ENCODE measurements around the gene UBE2U. TPM values are rescaled to one million over a fixed set of nuclear protein-coding genes. Genes with fewer than 3 reads are reported as not detected.

Gene UBE2U
- total RNA-seq, 1 donor from 2014 or later = not detected

- ATAC-seq (no peak), DNase-seq (no peak)
- intact Hi-C loops (cut with DNase I) = no loop called here
- Histone ChIP-seq H3K36me3 (no peaks in the 10 kb centered on the region), H3K4me3 (no peak overlapping the region), H3K9me3 (no peaks in the 10 kb centered on the region), H3K27ac (no peak overlapping the region), H3K4me1 (no peaks in the 10 kb centered on the region), H3K27me3 (ENCODE audit: low read depth) (no peaks in the 10 kb centered on the region)
- TF ChIP-seq CTCF (IDR thresholded peaks at IDR 0.05) = no peak
These were observed 76.6 kb downstream of the UBE2U start for GRCh38 chr1:64280001-64280400.

GRCh38 chr1:64282351-64282750 is 78.9 kb downstream of the UBE2U start:
- no peak for ATAC-seq
- DNase-seq = peak; percentile 46
- H3K4me1 ChIP-seq = no peaks in the 10 kb centered on the region
- TF ChIP-seq CTCF (IDR thresholded peaks at IDR 0.05) = no peak
- H3K36me3 ChIP-seq = no peaks in the 10 kb centered on the region
- intact Hi-C loops (cut with DNase I) = no loop called here
- no peaks in the 10 kb centered on the region for H3K9me3 ChIP-seq
- no peaks in the 10 kb centered on the region for H3K27me3 ChIP-seq (ENCODE audit: low read depth)
- no peak overlapping the region for H3K27ac ChIP-seq
- H3K4me3 ChIP-seq = no peak overlapping the region

- no peak for DNase-seq
- no peak overlapping the region for H3K27ac ChIP-seq
- H3K4me3 ChIP-seq = no peak overlapping the region
- TF ChIP-seq CTCF (IDR thresholded peaks at IDR 0.05) = no peak
- H3K27me3 ChIP-seq (ENCODE audit: low read depth) = no peaks in the 10 kb centered on the region
- intact Hi-C loops (cut with DNase I) = no loop called here
- H3K9me3 ChIP-seq = no peaks in the 10 kb centered on the region
- no peak for ATAC-seq
- H3K36me3 ChIP-seq = no peaks in the 10 kb centered on the region
- H3K4me1 ChIP-seq = no peaks in the 10 kb centered on the region
These were observed 83.6 kb downstream of the UBE2U start for GRCh38 chr1:64287071-64287470.

GRCh38 chr1:64290420-64290819 is 87.0 kb downstream of the UBE2U start:
- no peak overlapping the region for H3K4me3 ChIP-seq
- H3K27ac ChIP-seq = no peak overlapping the region
- DNase-seq (no peak), ATAC-seq (no peak)
- intact Hi-C loops (cut with DNase I) = no loop called here
- H3K36me3 ChIP-seq = no peaks in the 10 kb centered on the region
- no peak for TF ChIP-seq CTCF (IDR thresholded peaks at IDR 0.05)
- no peaks in the 10 kb centered on the region for H3K9me3 ChIP-seq
- no peaks in the 10 kb centered on the region for H3K4me1 ChIP-seq
- no peaks in the 10 kb centered on the region for H3K27me3 ChIP-seq (ENCODE audit: low read depth)

- H3K9me3 ChIP-seq = no peaks in the 10 kb centered on the region
- H3K4me3 ChIP-seq = no peak overlapping the region
- H3K36me3 ChIP-seq = no peaks in the 10 kb centered on the region
- no peaks in the 10 kb centered on the region for H3K27me3 ChIP-seq (ENCODE audit: low read depth)
- TF ChIP-seq CTCF (IDR thresholded peaks at IDR 0.05) = no peak
- intact Hi-C loops (cut with DNase I) = no loop called here
- ATAC-seq (no peak), DNase-seq (no peak)
- H3K4me1 ChIP-seq = no peaks in the 10 kb centered on the region
- H3K27ac ChIP-seq = no peak overlapping the region
These were observed 88.5 kb downstream of the UBE2U start for GRCh38 chr1:64291931-64292330.

GRCh38 chr1:64292399-64292798 is 89.0 kb downstream of the UBE2U start:
- no peak for TF ChIP-seq CTCF (IDR thresholded peaks at IDR 0.05)

More at GRCh38 chr1:64292399-64292798, 89.0 kb downstream of the UBE2U start:
- DNase-seq (no peak), ATAC-seq (no peak)
- Histone ChIP-seq H3K36me3 (no peaks in the 10 kb centered on the region), H3K4me1 (no peaks in the 10 kb centered on the region), H3K27me3 (ENCODE audit: low read depth) (no peaks in the 10 kb centered on the region), H3K4me3 (no peak overlapping the region), H3K9me3 (no peaks in the 10 kb centered on the region), H3K27ac (no peak overlapping the region)
- intact Hi-C loops (cut with DNase I) = no loop called here

Data from lower lobe of right lung (tissue), 2 donors.